Measurements from ENCODE around the gene FZD2. TPM values are rescaled to one million over a fixed set of nuclear protein-coding genes. Genes with fewer than 3 reads are reported as not detected.

The FZD2 gene
- polyA plus RNA-seq, 2 of the 4 experiments (the other 2 are of a cell fraction), result 25.8 to 54.9 TPM

Other genes starting within 250 kb of the FZD2 start
- gene RUNDC3A, start 248.9 kb upstream of the FZD2 start, polyA plus RNA-seq (2011; rRNA removed), result 0.45 and 0.57 TPM in 2 replicates
- gene RUNDC3A, start 248.9 kb upstream of the FZD2 start, polyA plus RNA-seq (2017; fragmentation: RNase III; extraction: RNeasy Plus Mini Kit Qiagen cat#74134 plus additional on column Dnase treatment), result 0.21 to 0.48 TPM (median 0.22 TPM) in 3 replicates
- gene SLC25A39, start 232.7 kb upstream of the FZD2 start, polyA plus RNA-seq (2011; rRNA removed), result 80.9 and 90.1 TPM in 2 replicates
- gene SLC25A39, start 232.7 kb upstream of the FZD2 start, polyA plus RNA-seq (2017; fragmentation: RNase III; extraction: RNeasy Plus Mini Kit Qiagen cat#74134 plus additional on column Dnase treatment), result 147 to 154 TPM (median 150 TPM) in 3 replicates
- gene GRN, start 212.2 kb upstream of the FZD2 start, polyA plus RNA-seq (2011; rRNA removed), result 111 and 147 TPM in 2 replicates
- 146 to 198 TPM (median 197 TPM) in 3 replicates for gene GRN, start 212.2 kb upstream of the FZD2 start, polyA plus RNA-seq (2017; fragmentation: RNase III; extraction: RNeasy Plus Mini Kit Qiagen cat#74134 plus additional on column Dnase treatment)
- 1.8 and 2.7 TPM in 2 replicates for gene FAM171A2, start 193.6 kb upstream of the FZD2 start, polyA plus RNA-seq (2011; rRNA removed)
- gene FAM171A2, start 193.6 kb upstream of the FZD2 start, polyA plus RNA-seq (2017; fragmentation: RNase III; extraction: RNeasy Plus Mini Kit Qiagen cat#74134 plus additional on column Dnase treatment), result 3.0 to 4.2 TPM (median 3.9 TPM) in 3 replicates
- gene ITGA2B, start 167.8 kb upstream of the FZD2 start, polyA plus RNA-seq (2011; rRNA removed), result 1.3 TPM in 2 replicates
- gene ITGA2B, start 167.8 kb upstream of the FZD2 start, polyA plus RNA-seq (2017; fragmentation: RNase III; extraction: RNeasy Plus Mini Kit Qiagen cat#74134 plus additional on column Dnase treatment), result 2.2 to 4.4 TPM (median 4.1 TPM) in 3 replicates
- 24.9 and 27.3 TPM in 2 replicates for gene GPATCH8, start 54.1 kb upstream of the FZD2 start, polyA plus RNA-seq (2011; rRNA removed)
- 20.6 to 21.7 TPM (median 21.7 TPM) in 3 replicates for gene GPATCH8, start 54.1 kb upstream of the FZD2 start, polyA plus RNA-seq (2017; fragmentation: RNase III; extraction: RNeasy Plus Mini Kit Qiagen cat#74134 plus additional on column Dnase treatment)
- gene MEIOC, start 99.0 kb downstream of the FZD2 start, polyA plus RNA-seq (2011; rRNA removed), result 18.0 and 18.2 TPM in 2 replicates
- 5.9 to 7.2 TPM (median 6.9 TPM) in 3 replicates for gene MEIOC, start 99.0 kb downstream of the FZD2 start, polyA plus RNA-seq (2017; fragmentation: RNase III; extraction: RNeasy Plus Mini Kit Qiagen cat#74134 plus additional on column Dnase treatment)
- gene CCDC43, start 132.3 kb downstream of the FZD2 start, polyA plus RNA-seq (2011; rRNA removed), result 24.1 and 34.3 TPM in 2 replicates
- 35.6 to 39.4 TPM (median 37.3 TPM) in 3 replicates for gene CCDC43, start 132.3 kb downstream of the FZD2 start, polyA plus RNA-seq (2017; fragmentation: RNase III; extraction: RNeasy Plus Mini Kit Qiagen cat#74134 plus additional on column Dnase treatment)
- gene DBF4B, start 151.2 kb downstream of the FZD2 start, polyA plus RNA-seq (2011; rRNA removed), result 16.5 and 16.9 TPM in 2 replicates
- gene DBF4B, start 151.2 kb downstream of the FZD2 start, polyA plus RNA-seq (2017; fragmentation: RNase III; extraction: RNeasy Plus Mini Kit Qiagen cat#74134 plus additional on column Dnase treatment), result 27.5 to 32.3 TPM (median 30.1 TPM) in 3 replicates
- 0.75 and 0.79 TPM in 2 replicates for gene ADAM11, start 201.5 kb downstream of the FZD2 start, polyA plus RNA-seq (2011; rRNA removed)
- gene ADAM11, start 201.5 kb downstream of the FZD2 start, polyA plus RNA-seq (2017; fragmentation: RNase III; extraction: RNeasy Plus Mini Kit Qiagen cat#74134 plus additional on column Dnase treatment), result 2.0 to 2.7 TPM (median 2.1 TPM) in 3 replicates

All from A549 (cell line).